Neural cell (in vitro differentiated cells): ENCODE data around the gene RGS4. TPM values are rescaled to one million over a fixed set of nuclear protein-coding genes. Genes with fewer than 3 reads are reported as not detected.

Source experiments
- H2AFZ ChIP-seq: fragments of 200-600, 300-800 bp; sonication (generic), shearing (Covaris generic); 2 replicates; pipeline ENCODE4 v1.6.0; 2014; ENCODE audit warnings: low read depth, mild to moderate bottlenecking, antibody characterized with exemption, low read length, moderate library complexity
- H3F3A ChIP-seq: fragments of 200-600 bp; shearing (Covaris generic); 2 replicates; pipeline ENCODE4 v1.6.1; 2016; ENCODE audit warnings: mild to moderate bottlenecking, moderate library complexity, mixed read lengths, antibody characterized with exemption, low read length; ENCODE audit not compliant: insufficient read depth, poor library complexity, severe bottlenecking
- H3K27ac ChIP-seq: fragments of 200-600, 300-800 bp; sonication (generic), shearing (Covaris generic); 2 replicates; pipeline ENCODE4 v1.5.1; 2014; ENCODE audit warnings: mild to moderate bottlenecking, low read length, moderate library complexity
- H3K27me3 ChIP-seq: fragments of 300-800, 200-600 bp; sonication (generic), shearing (Covaris generic); 2 replicates; pipeline ENCODE4 v1.6.0; 2014; ENCODE audit warnings: mild to moderate bottlenecking, low read depth, low read length, moderate library complexity; ENCODE audit not compliant: insufficient read depth
- H3K36me3 ChIP-seq: fragments of 300-800, 200-600 bp; sonication (generic), shearing (Covaris generic); 2 replicates; pipeline ENCODE4 v1.5.1; 2014; ENCODE audit warnings: mild to moderate bottlenecking, antibody characterized with exemption, low read length, moderate library complexity; ENCODE audit not compliant: insufficient read depth
- H3K4me2 ChIP-seq: fragments of 300-800, 200-600 bp; sonication (generic), shearing (Covaris generic); 2 replicates; pipeline ENCODE4 v1.6.0; 2014; ENCODE audit warnings: mild to moderate bottlenecking, low read length
- H3K4me3 ChIP-seq: fragments of 300-800, 200-600 bp; sonication (generic), shearing (Covaris generic); 2 replicates; pipeline ENCODE4 v1.5.1; 2014; ENCODE audit warnings: mild to moderate bottlenecking, low read length, moderate library complexity
- H3K79me2 ChIP-seq: fragments of 200-600 bp; shearing (Covaris generic); replicated peaks from 2 replicates; pipeline ENCODE4 v1.6.0; 2014; ENCODE audit warnings: mild to moderate bottlenecking, low read length, moderate library complexity; ENCODE audit not compliant: insufficient read depth
- H3K9ac ChIP-seq: fragments of 300-800, 200-600 bp; sonication (generic), shearing (Covaris generic); 2 replicates; pipeline ENCODE4 v1.6.1; 2016; ENCODE audit warnings: mild to moderate bottlenecking, low read length, mixed read lengths
- H3K9me2 ChIP-seq: fragments of 200-600 bp; shearing (Covaris generic); 2 replicates; pipeline ENCODE4 v1.6.1; 2016; ENCODE audit warnings: mild to moderate bottlenecking, low read length, mixed read lengths; ENCODE audit not compliant: insufficient read depth
- H3K9me3 ChIP-seq: fragments of 200-600, 300-800 bp; sonication (generic), shearing (Covaris generic); 2 replicates; pipeline ENCODE4 v1.6.1; 2016; ENCODE audit warnings: mild to moderate bottlenecking, mixed run types, low read length, moderate library complexity, mixed read lengths
- H4K20me1 ChIP-seq: fragments of 200-600 bp; shearing (Covaris generic); 2 replicates; pipeline ENCODE4 v1.6.1; 2016; ENCODE audit warnings: mild to moderate bottlenecking, mixed run types; ENCODE audit not compliant: insufficient read depth
- CTCF ChIP-seq: fragments of 450-650 bp; IDR thresholded peaks from 2 replicates; pipeline ENCODE4 v1.5.1; 2014; ENCODE audit warnings: antibody characterized with exemption, mild to moderate bottlenecking, moderate library complexity; ENCODE audit not compliant: poor library complexity, severe bottlenecking
- EP300 ChIP-seq: fragments of 450-650 bp; conservative IDR thresholded peaks from 2 replicates; pipeline ENCODE4 v1.6.1; 2014; ENCODE audit warnings: antibody characterized with exemption, mild to moderate bottlenecking, moderate library complexity; ENCODE audit not compliant: poor library complexity, severe bottlenecking
- EZH2 ChIP-seq: fragments of 200-600, 300-800 bp; shearing (Covaris generic), sonication (generic); IDR thresholded peaks from 2 replicates; pipeline ENCODE4 v1.6.1; 2014; ENCODE audit warnings: antibody characterized with exemption, low read length, borderline replicate concordance, mild to moderate bottlenecking; ENCODE audit not compliant: insufficient read depth, poor library complexity, severe bottlenecking
- MXI1 ChIP-seq: fragments of 450-650 bp; conservative IDR thresholded peaks from 2 replicates; pipeline ENCODE4 v1.6.1; 2014; ENCODE audit warnings: antibody characterized with exemption, mild to moderate bottlenecking; ENCODE audit not compliant: poor library complexity, severe bottlenecking
- POLR2AphosphoS5 ChIP-seq: IDR thresholded peaks from 2 replicates; pipeline ENCODE4 v1.6.1; 2012
- RAD21 ChIP-seq: fragments of 450-650 bp; conservative IDR thresholded peaks from 2 replicates; pipeline ENCODE4 v1.6.1; 2014; ENCODE audit warnings: antibody characterized with exemption, mild to moderate bottlenecking, moderate library complexity
- SMC3 ChIP-seq: fragments of 450-650 bp; conservative IDR thresholded peaks from 2 replicates; pipeline ENCODE4 v1.6.1; 2014; ENCODE audit warnings: antibody characterized with exemption, mild to moderate bottlenecking, moderate library complexity; ENCODE audit not compliant: poor library complexity
- TAF1 ChIP-seq: IDR thresholded peaks from 2 replicates; pipeline ENCODE4 v1.6.1; 2012; ENCODE audit warnings: low read depth
- polyA plus RNA-seq: library from polyadenylated mRNA; depleted of rRNA; stranded (reverse); fragments of >200 nt; gene quantifications from 2 replicates; pipeline ENCODE4 v1.2.3, GENCODE V29; 2014

RGS4 gene
- polyA plus RNA-seq, 1 donor from 2014 or later: 1.6 TPM

- no peaks in the 10 kb centered on the region for H3K36me3 ChIP-seq
- no peak overlapping the region for H3K27ac ChIP-seq
- H3K9me3 ChIP-seq: no peaks in the 10 kb centered on the region
- H4K20me1 ChIP-seq: no peaks in the 10 kb centered on the region
- H2AFZ ChIP-seq: no peak overlapping the region
- no peaks in the 10 kb centered on the region for H3K27me3 ChIP-seq
- no peaks in the 10 kb centered on the region for H3K79me2 ChIP-seq
- H3K9ac ChIP-seq: no peak overlapping the region
- no peaks in the 10 kb centered on the region for H3K9me2 ChIP-seq
- no peak overlapping the region for H3K4me3 ChIP-seq
- no peak overlapping the region for H3K4me2 ChIP-seq
- H3F3A ChIP-seq: no peaks in the 10 kb centered on the region
- TF ChIP-seq EZH2 (no peak), SMC3 (no peak), TAF1 (no peak)
Observed at GRCh38 chr1:163035446-163036249, 33.5 kb upstream of the RGS4 start.

GRCh38 chr1:163036671-163037070, 32.5 kb upstream of the RGS4 start:
- no peaks in the 10 kb centered on the region for H4K20me1 ChIP-seq
- no peak overlapping the region for H3K27ac ChIP-seq
- H3K79me2 ChIP-seq: no peaks in the 10 kb centered on the region
- TF ChIP-seq TAF1 (no peak), MXI1 (no peak), SMC3 (no peak), POLR2AphosphoS5 (no peak), CTCF (no peak), RAD21 (no peak), EP300 (no peak)
- H3K9me2 ChIP-seq: no peaks in the 10 kb centered on the region
- H3F3A ChIP-seq: no peaks in the 10 kb centered on the region
- no peaks in the 10 kb centered on the region for H3K36me3 ChIP-seq
- H3K27me3 ChIP-seq: no peaks in the 10 kb centered on the region
- H3K9ac ChIP-seq: no peak overlapping the region
- no peaks in the 10 kb centered on the region for H3K9me3 ChIP-seq
- no peak overlapping the region for H2AFZ ChIP-seq
- H3K4me3 ChIP-seq: no peak overlapping the region
- no peak overlapping the region for H3K4me2 ChIP-seq

GRCh38 chr1:163038928-163039706, 30.0 kb upstream of the RGS4 start:
- Histone ChIP-seq H3K27me3 (no peaks in the 10 kb centered on the region), H3K36me3 (no peaks in the 10 kb centered on the region), H3K4me2 (no peak overlapping the region), H3K9ac (no peak overlapping the region), H3K79me2 (no peaks in the 10 kb centered on the region), H3F3A (no peaks in the 10 kb centered on the region), H3K4me3 (no peak overlapping the region), H3K27ac (no peak overlapping the region), H2AFZ (no peak overlapping the region), H3K9me3 (no peaks in the 10 kb centered on the region), H4K20me1 (no peaks in the 10 kb centered on the region), H3K9me2 (no peaks in the 10 kb centered on the region)
- TF ChIP-seq MXI1 (no peak), TAF1 (no peak), POLR2AphosphoS5 (no peak), CTCF (no peak)
